GM12878 (cell line): ENCODE data around the gene NBEA. TPM values are rescaled to one million over a fixed set of nuclear protein-coding genes. Genes with fewer than 3 reads are reported as not detected.

Source experiments
- ATAC-seq: fragments of 200-7000 bp; cut with Tn5 transposase; 3 replicates; pipeline ENCODE4 v1.9.1; 2020; ENCODE audit warnings: mild to moderate bottlenecking, moderate library complexity
- BruUV-seq: library from RNA; stranded (reverse); fragments of 400-500 nt; replicated peaks from 2 replicates; lab custom pipeline; 2021; lab: Mats Ljungman, UMichigan
- CTCF ChIA-PET: fragments of 300-600 bp; sonication (Branson Sonifier 250); formaldehyde crosslinking; extraction: SDS; loops from one replicate; lab custom pipeline; 2021; ENCODE audit warnings: inconsistent platforms; lab: Yijun Ruan, JAX
- POLR2A ChIA-PET: fragments of 350-600 bp; formaldehyde crosslinking; extraction: SDS; loops from one replicate; lab custom pipeline; 2021; ENCODE audit warnings: inconsistent platforms; lab: Charles Lee
- RAD21 ChIA-PET: fragments of 300-600 bp; sonication (Branson Sonifier 250); formaldehyde crosslinking; loops from one replicate; lab custom pipeline; 2023; ENCODE audit warnings: antibody characterized with exemption; ENCODE audit not compliant: unreplicated experiment; lab: Charles Lee
- SMC1A ChIA-PET: fragments of 300-600 bp; sonication (Branson Sonifier 250); formaldehyde crosslinking; loops from one replicate; lab custom pipeline; 2023; ENCODE audit not compliant: unreplicated experiment, uncharacterized antibody; lab: Charles Lee
- DNase-seq: peaks from one replicate; pipeline ENCODE4 v3.0.0-alpha.2; 2011; ENCODE audit warnings: low read depth, low spot score
- FAIRE-seq: peaks from 3 replicates; lab custom pipeline; 2011; peaks lifted over from hg19 to GRCh38; lab: Jason Lieb, UNC
- H2AFZ ChIP-seq: 2 replicates; pipeline ENCODE4 v1.6.0; 2011; ENCODE audit warnings: low read depth, low read length, control low read depth; ENCODE audit not compliant: control insufficient read depth
- H3K27ac ChIP-seq: 2 replicates; pipeline ENCODE4 v1.5.1; 2011; ENCODE audit warnings: control low read depth; ENCODE audit not compliant: control insufficient read depth, insufficient read depth
- H3K27me3 ChIP-seq, 2 experiments: replicated peaks in 1 of 2; 2 replicates each; pipeline versions ENCODE4 v1.6.0 to v1.6.1; 2011; ENCODE audit warnings: low read length in 1 of 2; ENCODE audit not compliant: control insufficient read depth in 2 of 2, insufficient read depth in 2 of 2
- H3K36me3 ChIP-seq, 2 experiments: 2 replicates each; pipeline ENCODE4 v1.5.1; 2011; ENCODE audit warnings: low read length in 1 of 2; ENCODE audit not compliant: control insufficient read depth in 2 of 2, insufficient read depth in 2 of 2
- H3K4me1 ChIP-seq: 2 replicates; pipeline ENCODE4 v1.6.1; 2011; ENCODE audit warnings: mild to moderate bottlenecking, low read length, moderate library complexity, mixed read lengths; ENCODE audit not compliant: control insufficient read depth, insufficient read depth
- H3K4me2 ChIP-seq: 2 replicates; pipeline ENCODE4 v1.6.0; 2011; ENCODE audit warnings: control low read depth; ENCODE audit not compliant: control insufficient read depth, insufficient read depth
- H3K4me3 ChIP-seq: fragments of 200-600 bp; sonication (generic); 2 replicates; pipeline ENCODE4 v1.5.1; 2016
- H3K79me2 ChIP-seq: 2 replicates; pipeline ENCODE4 v1.6.0; 2011; ENCODE audit warnings: low read length; ENCODE audit not compliant: control insufficient read depth, insufficient read depth
- H3K9ac ChIP-seq: 2 replicates; pipeline ENCODE4 v1.8.0; 2011; ENCODE audit warnings: low read length, control low read depth, mixed read lengths; ENCODE audit not compliant: control insufficient read depth, insufficient read depth
- H3K9me3 ChIP-seq: replicated peaks from 3 replicates; pipeline ENCODE4 v1.5.1; 2011; ENCODE audit warnings: mild to moderate bottlenecking, low read length; ENCODE audit not compliant: control insufficient read depth, insufficient read depth
- H4K20me1 ChIP-seq: 2 replicates; pipeline ENCODE4 v1.6.0; 2011; ENCODE audit not compliant: control insufficient read depth, insufficient read depth
- CTCF ChIP-seq, 3 experiments: IDR thresholded peaks in 2 of 3; conservative IDR thresholded peaks in 1 of 3; 2 replicates each; pipeline ENCODE4 v1.5.1; 2011; ENCODE audit warnings: low read depth in 3 of 3, low read length in 3 of 3, mild to moderate bottlenecking in 3 of 3, control low read depth in 2 of 3, moderate library complexity in 2 of 3, inconsistent platforms in 1 of 3, mixed read lengths in 1 of 3; ENCODE audit not compliant: control insufficient read depth in 2 of 3, insufficient read depth in 1 of 3; ENCODE audit errors: extremely low read depth in 1 of 3
- E2F8 ChIP-seq: fragments of 450-650 bp; IDR thresholded peaks from 2 replicates; pipeline ENCODE4 v1.6.1; 2018; ENCODE audit warnings: mild to moderate bottlenecking, low read depth, moderate library complexity; ENCODE audit not compliant: partially characterized antibody
- EED ChIP-seq: sonication (generic); IDR thresholded peaks from 2 replicates; pipeline ENCODE4 v1.6.1; 2016; ENCODE audit warnings: antibody characterized with exemption, low read depth
- GABPA ChIP-seq: IDR thresholded peaks from 2 replicates; pipeline ENCODE4 v1.6.1; 2014; ENCODE audit warnings: antibody characterized with exemption, low read depth, mild to moderate bottlenecking, inconsistent platforms
- LARP7 ChIP-seq: fragments of 450-650 bp; IDR thresholded peaks from 2 replicates; pipeline ENCODE4 v1.6.1; 2017; ENCODE audit warnings: mild to moderate bottlenecking
- NR2C1 ChIP-seq: fragments of 450-650 bp; IDR thresholded peaks from 2 replicates; pipeline ENCODE4 v1.6.1; 2017; ENCODE audit warnings: antibody characterized with exemption, mild to moderate bottlenecking, moderate library complexity
- PBX3 ChIP-seq: IDR thresholded peaks from 2 replicates; pipeline ENCODE4 v1.6.1; 2011; ENCODE audit warnings: mild to moderate bottlenecking, low read depth, low read length, moderate library complexity; ENCODE audit not compliant: insufficient replicate concordance
- PRDM15 ChIP-seq: fragments of 450-650 bp; formaldehyde crosslinking; IDR thresholded peaks from 2 replicates; pipeline ENCODE4 v1.4.0; 2020; ENCODE audit warnings: mild to moderate bottlenecking, moderate library complexity
- RUNX3 ChIP-seq: IDR thresholded peaks from 2 replicates; pipeline ENCODE4 v1.6.1; 2012; ENCODE audit warnings: low read length, inconsistent platforms
- SMAD1 ChIP-seq: fragments of 450-650 bp; IDR thresholded peaks from 2 replicates; pipeline ENCODE4 v1.6.1; 2018; ENCODE audit warnings: mild to moderate bottlenecking, low read depth; ENCODE audit not compliant: partially characterized antibody
- TARDBP ChIP-seq: IDR thresholded peaks from 2 replicates; pipeline ENCODE4 v1.6.1; 2016; ENCODE audit warnings: borderline replicate concordance
- YY1 ChIP-seq: IDR thresholded peaks from 2 replicates; pipeline ENCODE4 v1.6.1; 2011; ENCODE audit warnings: low read depth, mild to moderate bottlenecking, low read length
- ZNF274 ChIP-seq: IDR thresholded peaks from one replicate; pipeline ENCODE4 v1.8.0; 2011; ENCODE audit not compliant: insufficient read length, insufficient read depth
- WGBS: methylation state at CpG from one replicate; pipeline ENCODE4 v1.1.6; 2016; ENCODE audit warnings: low lambda C conversion rate; ENCODE audit not compliant: insufficient replicate concordance, insufficient coverage; ENCODE audit errors: missing lambda C conversion rate; 5-methylcytosine and 5-hydroxymethylcytosine counted together
- in situ Hi-C: fragments of 300-500 bp; cut with MboI; formaldehyde crosslinking; loops from 9 replicates; pipeline ENCODE4 v1.14.3; 2018; ENCODE audit warnings: mixed read lengths
- intact Hi-C: fragments of 100-400 bp; cut with micrococcal nuclease; formaldehyde crosslinking; loops from one replicate; pipeline ENCODE4 v1.14.2; 2022; ENCODE audit not compliant: unreplicated experiment
- polyA plus RNA-seq, 11 experiments: library from polyadenylated mRNA; depleted of rRNA in 4 of 11; unstranded in 6 of 11; stranded (reverse) in 5 of 11; fragments of >200 nt; fragmentation: Nextera tagmentation in 4 of 11; fragmentation: Illumina TruSeq in 1 of 11; extraction: Ambion mirVana in 4 of 11; extraction: Trizol in 1 of 11; gene quantifications; 1 replicate in 1 of 11; 2 replicates in 10 of 11; pipeline versions ENCODE4 v1.2.1 to v1.2.3, GENCODE V29; 2011 to 2016; ENCODE audit warnings: inconsistent platforms in 2 of 11, missing spikeins in 2 of 11, low read depth in 1 of 11
- total RNA-seq, 4 experiments: library from RNA; depleted of rRNA in 3 of 4; stranded (reverse); fragments of >200 nt in 3 of 4; fragmentation: Illumina TruSeq in 1 of 4; extraction: Trizol in 1 of 4; gene quantifications; 2 replicates each; pipeline versions ENCODE4 v1.2.1 to v1.2.3, GENCODE V29; 2013 to 2021

Gene NBEA
- total and polyA plus RNA-seq, 10 of the 15 experiments (the other 5 are each of a cell fraction or from before 2014, with no cell fraction given) = 0.23 to 3.6 (median 0.55) TPM

DNA sequence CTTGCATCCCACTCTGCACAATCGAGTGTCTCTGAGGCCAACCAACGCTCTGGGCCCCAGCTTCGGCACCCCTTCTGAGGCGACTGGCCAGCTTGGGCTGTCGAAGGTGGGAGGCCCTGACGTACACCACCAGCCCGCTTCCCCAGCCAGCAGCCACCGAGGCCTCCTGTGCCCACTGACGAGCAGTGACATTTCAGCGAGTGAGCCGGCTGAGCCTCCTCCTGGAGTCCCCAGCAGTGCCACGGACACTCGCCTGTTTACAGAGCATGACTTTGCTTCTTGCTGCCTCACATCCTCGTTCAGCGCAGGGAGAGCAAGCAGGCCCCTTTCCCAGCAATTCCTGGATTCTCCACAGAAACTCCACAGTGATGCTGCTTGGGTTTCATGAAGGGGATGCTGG is 774.7 kb downstream of the NBEA start:
- Histone ChIP-seq H3K27ac (no peak overlapping the region), H3K4me2 (no peak overlapping the region), H3K36me3 (no peaks in the 10 kb centered on the region), H3K4me3 (no peak overlapping the region), H4K20me1 (no peaks in the 10 kb centered on the region), H2AFZ (no peak overlapping the region), H3K79me2 (no peaks in the 10 kb centered on the region), H3K9ac (no peak overlapping the region), H3K27me3 (no peaks in the 10 kb centered on the region; a peak in 1 of 4 replicates), H3K4me1 (no peaks in the 10 kb centered on the region), H3K9me3 (no peaks in the 10 kb centered on the region; the same call in 2 of the 3 replicates)
- DNase-seq = no peak
- ChIA-PET RAD21 (interaction anchor here (1.6 kb wide), 1 partner anchor 73 kb away, joined by 6 read pairs; no protein-coding TSS in a partner anchor), POLR2A (no interaction called here), CTCF (interaction anchor here (0.9 to 1.5 kb wide), 2 partner anchors 73 to 151 kb away, joined by 3 to 4 read pairs; no protein-coding TSS in a partner anchor), SMC1A (interaction anchor here (0.8 to 3.6 kb wide), 2 partner anchors 8 to 72 kb away, joined by 3 to 12 read pairs; no protein-coding TSS in a partner anchor)
- in situ Hi-C loops = no loop called here
- intact Hi-C loops = no loop called here
- BruUV-seq = no TSS peak
- no peak for FAIRE-seq
- no peak for ATAC-seq
- 32% methylated on average over 15 of the region's 15 CpGs for WGBS
- no peak for TF ChIP-seq ZNF274
- TF ChIP-seq CTCF (IDR thresholded peaks at IDR 0.05 in 2 of 3, conservative IDR thresholded peaks at IDR 0.05 in 1 of 3; ENCODE audit: control insufficient read depth in 2 of 3, extremely low read depth in 1 of 3, insufficient read depth in 1 of 3, low read depth in 3 of 3, low read length in 3 of 3) = no peak
- no peak for TF ChIP-seq LARP7
- TF ChIP-seq NR2C1 = no peak
- no peak for TF ChIP-seq PRDM15 (CRISPR knock-in tag)
- TF ChIP-seq TARDBP = no peak
- TF ChIP-seq EED = no peak
- no peak for TF ChIP-seq SMAD1
- no peak for TF ChIP-seq GABPA
- no peak for TF ChIP-seq PBX3
- no peak for TF ChIP-seq RUNX3
- no peak for TF ChIP-seq YY1
- no peak for TF ChIP-seq E2F8
